Mononuclear cell (primary cell): ENCODE measurements around the gene C4orf50. TPM values are rescaled to one million over a fixed set of nuclear protein-coding genes. Genes with fewer than 3 reads are reported as not detected.
"Not testable (repeated sequence)": the region's sequence is repeated elsewhere in the genome, so short reads cannot be mapped to it uniquely, and the experiment has no call there.

Experiments
- H3K27me3 ChIP-seq: 2 replicates; pipeline ENCODE4 v1.6.0; 2011; ENCODE audit warnings: low read length, control low read depth; ENCODE audit not compliant: insufficient read depth
- H3K4me1 ChIP-seq: 2 replicates; pipeline ENCODE4 v1.5.1; 2011; ENCODE audit warnings: mild to moderate bottlenecking, low read length, control low read depth; ENCODE audit not compliant: insufficient read depth
- H3K4me3 ChIP-seq: 2 replicates; pipeline ENCODE4 v1.5.1; 2011; ENCODE audit warnings: mild to moderate bottlenecking, low read length, moderate library complexity
- H3K9me3 ChIP-seq: 2 replicates; pipeline ENCODE4 v1.5.1; 2011; ENCODE audit warnings: low read depth, mild to moderate bottlenecking, control low read depth, low read length
- total RNA-seq: library from RNA; depleted of rRNA; stranded (reverse); fragments of >200 nt; gene quantifications from one replicate; pipeline ENCODE4 v1.2.3, GENCODE V29; 2012

The C4orf50 gene
- total RNA-seq, 1 donor, result 0.21 TPM

- peaks cover 5% of the 10 kb centered on the region for H3K4me1 ChIP-seq
- no peaks in the 10 kb centered on the region for H3K9me3 ChIP-seq
- H3K27me3 ChIP-seq, result no peaks in the 10 kb centered on the region
- H3K4me3 ChIP-seq, result no peak overlapping the region
Measured at GRCh38 chr4:5867866-5868265, 150.4 kb downstream of the C4orf50 start.

- Histone ChIP-seq H3K4me1 (peaks cover 5% of the 10 kb centered on the region), H3K27me3 (no peaks in the 10 kb centered on the region), H3K4me3 (no peak overlapping the region)
Measured at GRCh38 chr4:5866841-5867813, 151.1 kb downstream of the C4orf50 start.

GRCh38 chr4:5865896-5866599 is 152.2 kb downstream of the C4orf50 start:
- H3K27me3 ChIP-seq, result no peaks in the 10 kb centered on the region
- no peaks in the 10 kb centered on the region for H3K9me3 ChIP-seq
- H3K4me3 ChIP-seq, result no peak overlapping the region
- H3K4me1 ChIP-seq, result peaks cover 5% of the 10 kb centered on the region

More at GRCh38 chr4:5866841-5867813, 151.1 kb downstream of the C4orf50 start:
- no peaks in the 10 kb centered on the region for H3K9me3 ChIP-seq

- Histone ChIP-seq H3K27me3 (no peaks in the 10 kb centered on the region), H3K4me1 (peaks cover 5% of the 10 kb centered on the region), H3K4me3 (no peak overlapping the region), H3K9me3 (no peaks in the 10 kb centered on the region)
Measured at GRCh38 chr4:5863461-5864113, 154.6 kb downstream of the C4orf50 start.

- H3K27me3 ChIP-seq, result no peaks in the 10 kb centered on the region
- no peaks in the 10 kb centered on the region for H3K9me3 ChIP-seq
- H3K4me3 ChIP-seq, result no peak overlapping the region
- H3K4me1 ChIP-seq, result no peaks in the 10 kb centered on the region
Measured at GRCh38 chr4:5858020-5858769, 160.0 kb downstream of the C4orf50 start.

- no peaks in the 10 kb centered on the region for H3K27me3 ChIP-seq
- H3K4me1 ChIP-seq, result no peaks in the 10 kb centered on the region
- H3K9me3 ChIP-seq, result no peaks in the 10 kb centered on the region
- H3K4me3 ChIP-seq, result no peak overlapping the region
Measured at GRCh38 chr4:5857199-5857598, 161.0 kb downstream of the C4orf50 start.

GRCh38 chr4:5856362-5856761 is 161.9 kb downstream of the C4orf50 start:
- H3K9me3 ChIP-seq, H3K27me3 ChIP-seq, H3K4me1 ChIP-seq, H3K4me3 ChIP-seq: not testable (repeated sequence)

- Histone ChIP-seq H3K9me3 (no peaks in the 10 kb centered on the region), H3K4me1 (no peaks in the 10 kb centered on the region), H3K4me3 (no peak overlapping the region), H3K27me3 (no peaks in the 10 kb centered on the region)
Measured at GRCh38 chr4:5854929-5855328, 163.3 kb downstream of the C4orf50 start.

- no peaks in the 10 kb centered on the region for H3K27me3 ChIP-seq
- no peaks in the 10 kb centered on the region for H3K9me3 ChIP-seq
- H3K4me3 ChIP-seq, result no peak overlapping the region
- no peaks in the 10 kb centered on the region for H3K4me1 ChIP-seq
Measured at GRCh38 chr4:5852523-5853202, 165.6 kb downstream of the C4orf50 start.

- H3K4me3 ChIP-seq, result no peak overlapping the region
- no peaks in the 10 kb centered on the region for H3K9me3 ChIP-seq
- no peaks in the 10 kb centered on the region for H3K4me1 ChIP-seq
- H3K27me3 ChIP-seq, result no peaks in the 10 kb centered on the region
Measured at GRCh38 chr4:5851637-5852301, 166.5 kb downstream of the C4orf50 start.

Other genes with a start within 250 kb of the C4orf50 start
- gene CRMP1, start 125.3 kb downstream of the C4orf50 start, total RNA-seq, result not detected
- 1.4 TPM for gene JAKMIP1, start 182.1 kb upstream of the C4orf50 start, total RNA-seq